Activated T-helper 1 cell treated with Interleukin-2 at 50 U/mL for 16 hours (primary cell): ENCODE measurements around the gene NPFF.
"Not testable (repeated sequence)": the region's sequence is repeated elsewhere in the genome, so short reads cannot be mapped to it uniquely, and the experiment has no call there.

ENCODE experiments used
- DNase-seq: peaks from one replicate; pipeline ENCODE4 v3.0.0-alpha.2; 2020; ENCODE audit warnings: low read depth

The NPFF gene

DNA sequence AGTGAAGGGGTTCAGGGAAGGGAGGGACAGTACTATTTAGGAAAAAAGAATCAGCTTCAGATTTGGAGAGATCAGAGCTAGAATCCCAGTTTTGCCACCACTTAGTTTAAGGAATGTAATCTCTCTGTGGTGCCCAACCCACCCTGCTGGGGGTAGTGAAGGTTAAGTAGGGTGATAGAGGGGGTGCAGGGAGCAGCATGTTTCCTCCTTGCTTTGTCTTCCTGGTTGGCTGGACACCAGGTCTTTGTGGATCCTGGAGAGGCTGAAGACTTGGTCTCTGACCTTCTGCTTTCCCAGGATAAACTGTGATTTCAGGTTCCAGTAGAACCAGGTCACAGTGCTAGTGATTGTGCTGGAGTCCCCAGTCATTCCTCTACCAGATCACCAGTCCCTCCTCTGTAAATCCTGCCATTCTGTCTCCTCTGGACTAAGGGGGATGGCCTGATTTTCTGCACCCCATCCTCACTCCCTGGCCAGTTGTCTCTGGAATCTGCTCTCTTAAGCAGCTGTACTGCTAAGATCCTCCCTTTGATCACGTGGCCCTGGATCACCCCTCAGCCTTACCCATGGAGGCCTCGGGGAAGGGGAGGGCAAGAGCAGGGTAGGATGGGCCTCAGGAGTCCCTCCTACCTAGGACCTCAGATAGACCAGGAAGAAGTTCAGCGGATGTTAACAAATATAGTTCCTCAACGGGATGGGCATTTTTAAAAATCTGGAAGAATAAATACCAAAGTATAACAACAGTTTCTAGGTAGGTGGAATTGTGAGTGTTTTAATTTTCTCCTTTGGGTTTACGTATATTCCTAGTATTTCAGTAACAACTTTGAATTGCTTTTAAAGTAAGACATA is 11.2 kb downstream of the NPFF start:
- DNase-seq: no peak

DNA sequence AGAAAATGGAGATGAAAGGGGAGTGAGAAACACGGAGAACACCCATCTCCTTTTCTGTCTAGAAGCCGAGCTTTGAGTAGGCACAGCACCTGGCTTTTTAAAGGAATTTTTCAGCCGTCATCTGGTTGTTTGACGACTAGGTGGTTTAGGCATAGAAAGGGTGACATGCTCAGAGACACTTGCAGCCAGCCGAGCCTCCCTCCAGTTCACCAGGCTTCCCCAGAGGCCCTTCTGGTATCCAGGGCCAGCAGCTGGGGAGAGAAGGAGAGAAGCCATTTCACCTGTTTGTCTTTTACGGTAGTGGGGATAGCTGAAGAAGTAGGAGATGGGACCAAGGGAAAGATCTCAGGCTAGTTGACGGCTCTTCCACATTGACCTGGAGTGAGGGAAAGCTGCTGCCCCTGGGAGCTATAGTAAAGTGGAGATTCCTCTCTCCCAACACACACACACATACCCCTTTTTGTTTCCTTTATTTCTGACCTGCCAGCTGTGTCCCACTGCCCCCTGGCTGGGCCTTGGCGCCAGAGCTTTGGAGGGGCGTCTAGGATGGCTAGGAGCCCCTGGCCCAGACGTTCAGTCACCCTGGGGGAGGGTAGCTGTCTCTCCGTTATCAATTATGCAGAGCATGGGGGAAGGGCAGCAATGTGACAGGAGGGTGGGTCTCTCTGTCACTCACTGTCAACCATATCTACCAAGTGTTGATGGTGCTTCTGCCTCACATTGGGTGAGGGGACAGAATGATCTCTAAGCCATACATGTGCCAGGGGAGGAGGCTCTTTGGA is 13.5 kb downstream of the NPFF start:
- no peak for DNase-seq

DNA sequence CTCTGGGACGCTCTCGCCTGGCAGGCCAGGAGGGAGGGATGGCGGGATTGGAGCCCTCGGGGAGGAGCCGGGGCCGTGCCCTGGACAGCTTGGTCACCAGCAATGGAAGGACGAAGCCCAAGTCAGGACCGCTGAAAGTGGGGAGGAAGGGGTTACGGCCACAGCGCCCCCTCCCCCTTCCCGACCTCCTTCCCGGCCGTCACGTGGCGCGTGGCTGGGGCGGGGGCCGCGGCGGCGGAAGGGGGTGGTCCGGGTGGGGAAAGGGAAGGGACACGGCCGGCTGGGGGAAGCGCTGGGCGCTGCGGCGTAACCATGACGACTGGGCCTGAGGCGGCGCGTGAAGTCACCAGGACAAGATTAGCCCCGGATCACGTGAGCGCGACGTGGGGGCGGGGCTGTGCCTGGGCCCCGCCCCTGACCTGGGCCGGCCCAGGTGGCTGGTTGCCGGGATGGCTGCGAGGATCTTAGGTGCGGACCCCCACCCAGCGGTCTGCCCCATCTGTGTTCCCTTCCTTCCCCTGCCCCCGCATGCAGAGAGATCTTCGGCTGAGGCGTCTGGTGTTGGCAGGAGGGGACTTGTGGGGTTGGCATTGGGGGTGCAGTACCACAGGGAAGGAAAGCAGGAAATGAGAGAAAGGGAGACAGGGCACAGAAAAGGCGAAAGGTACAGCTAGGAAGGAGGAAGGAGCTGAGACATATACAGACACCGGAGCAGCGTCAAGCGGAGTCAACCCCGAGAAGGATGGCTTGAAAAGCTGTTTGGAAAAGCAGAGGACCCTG is 14.3 kb downstream of the NPFF start:
- DNase-seq: peak; percentile 76

DNA sequence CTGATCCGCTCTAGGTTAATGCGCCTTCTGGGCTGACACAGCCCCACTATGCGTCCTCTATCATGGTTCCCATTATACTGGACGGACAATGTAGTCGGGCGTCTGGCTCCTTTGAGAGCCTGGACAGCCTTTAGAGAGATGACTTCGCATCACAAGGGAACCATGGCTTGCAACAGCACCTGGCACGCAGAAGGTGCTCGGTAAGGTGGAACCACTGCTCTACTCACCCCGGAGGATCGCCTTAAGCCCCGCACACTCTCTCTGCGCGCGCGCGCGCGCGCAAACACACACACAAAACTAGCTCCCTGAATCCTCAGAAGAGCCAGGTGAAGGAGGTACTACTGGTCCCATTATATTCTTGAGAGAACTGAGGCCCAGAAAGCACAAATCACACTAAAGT is 15.1 kb downstream of the NPFF start:
- no peak for DNase-seq

DNA sequence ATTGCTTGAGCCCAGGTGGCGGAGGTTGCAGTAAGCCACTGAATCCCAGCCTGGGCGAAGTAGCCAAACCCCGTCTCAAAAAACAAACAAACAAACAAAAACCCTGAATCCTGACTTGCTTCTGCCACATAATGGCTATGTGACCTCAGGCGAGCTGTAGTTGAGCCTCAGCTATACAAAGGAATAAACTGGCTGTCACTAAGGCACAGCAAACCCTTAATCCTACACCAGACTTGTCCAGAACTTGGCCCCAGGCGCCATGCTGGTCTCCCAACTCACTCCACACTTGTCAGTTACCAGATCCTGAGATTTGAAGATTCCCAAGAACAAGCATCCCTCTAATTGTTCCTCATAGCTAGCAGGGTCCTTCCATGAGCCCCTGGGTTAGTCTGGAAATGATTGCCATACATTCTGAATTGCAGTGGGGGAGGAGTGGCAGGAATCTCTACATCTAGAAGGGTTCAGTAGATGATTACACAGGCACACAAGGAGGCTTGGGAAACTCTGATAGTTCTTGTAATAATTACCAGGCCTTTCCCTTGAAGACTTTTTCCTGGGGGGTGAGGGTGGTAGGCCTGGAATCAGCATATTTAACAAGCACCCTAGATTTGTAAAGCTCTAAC is 17.9 kb downstream of the NPFF start:
- no peak for DNase-seq

DNA sequence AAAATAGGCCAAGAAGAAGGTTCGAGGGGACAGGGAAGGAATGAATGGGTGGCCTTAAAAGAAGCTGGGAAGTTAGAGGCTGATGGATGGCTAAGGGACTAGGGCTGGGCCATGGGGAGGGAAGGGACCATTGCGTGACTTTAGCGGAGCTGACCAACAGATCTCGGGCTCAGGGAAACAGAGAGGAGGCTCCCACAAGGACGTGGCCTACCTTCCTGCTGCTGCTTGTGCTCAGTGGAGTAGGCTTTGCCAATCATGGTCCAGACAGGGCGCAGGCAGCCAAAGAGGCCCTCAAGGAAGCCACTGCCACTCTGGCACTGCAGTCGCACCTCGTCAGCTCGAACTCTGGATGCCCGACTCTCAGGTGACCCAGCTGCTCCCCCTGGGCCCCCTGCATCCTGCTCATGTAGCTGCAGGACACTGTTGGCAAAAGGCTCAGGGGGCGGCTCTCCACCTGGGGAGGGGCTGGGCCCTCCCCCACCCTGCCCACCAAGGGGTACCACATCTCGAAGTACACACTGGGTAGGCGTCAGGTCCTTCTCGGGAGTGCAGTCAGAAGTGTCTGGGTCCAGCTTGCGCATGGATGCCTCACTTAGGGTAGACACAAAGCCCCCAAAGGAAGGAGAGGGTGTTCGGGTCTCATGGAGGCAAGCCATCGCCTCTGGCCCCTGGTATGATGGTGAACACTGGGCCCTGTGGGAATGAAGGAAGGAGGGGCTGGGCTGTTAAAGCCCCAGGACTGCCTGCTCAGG is 20.4 kb downstream of the NPFF start:
- no peak for DNase-seq

DNA sequence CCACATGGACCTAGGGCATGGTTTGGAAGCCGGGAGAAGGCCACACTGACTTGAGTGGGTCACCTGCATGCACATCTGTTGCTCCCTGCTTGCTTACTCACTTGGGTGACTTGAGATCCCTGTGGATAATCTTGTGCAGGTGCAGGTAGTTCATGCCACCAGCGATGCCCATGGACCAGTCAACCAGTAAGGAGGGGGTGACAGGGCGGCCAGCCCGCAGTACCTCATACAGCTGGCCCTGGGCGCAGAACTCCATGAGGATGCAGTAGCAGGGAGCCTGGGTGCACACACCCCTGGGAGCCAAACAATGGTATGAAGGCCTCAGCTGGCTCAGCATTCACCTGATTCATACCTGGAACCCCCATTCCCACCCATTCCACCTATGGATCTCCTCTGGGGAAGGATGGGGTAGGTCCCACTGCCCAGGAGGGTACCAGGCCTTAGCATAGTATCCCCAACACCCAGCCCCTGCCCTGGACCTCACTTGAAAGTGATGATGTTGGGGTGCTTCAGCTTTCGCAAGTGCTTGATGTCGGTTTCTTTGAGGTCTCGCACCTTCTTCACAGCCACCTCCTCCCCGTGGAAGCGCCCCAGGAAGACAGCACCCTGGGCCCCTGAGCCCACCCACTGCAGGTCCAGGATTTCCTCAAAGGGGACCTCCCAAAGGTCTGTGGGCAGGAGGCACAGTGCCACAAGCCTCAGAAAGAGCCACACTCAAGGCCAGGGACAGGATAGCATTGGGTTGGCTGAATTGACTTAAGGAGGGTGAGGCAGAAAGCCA is 21.1 kb downstream of the NPFF start:
- DNase-seq: no peak

DNA sequence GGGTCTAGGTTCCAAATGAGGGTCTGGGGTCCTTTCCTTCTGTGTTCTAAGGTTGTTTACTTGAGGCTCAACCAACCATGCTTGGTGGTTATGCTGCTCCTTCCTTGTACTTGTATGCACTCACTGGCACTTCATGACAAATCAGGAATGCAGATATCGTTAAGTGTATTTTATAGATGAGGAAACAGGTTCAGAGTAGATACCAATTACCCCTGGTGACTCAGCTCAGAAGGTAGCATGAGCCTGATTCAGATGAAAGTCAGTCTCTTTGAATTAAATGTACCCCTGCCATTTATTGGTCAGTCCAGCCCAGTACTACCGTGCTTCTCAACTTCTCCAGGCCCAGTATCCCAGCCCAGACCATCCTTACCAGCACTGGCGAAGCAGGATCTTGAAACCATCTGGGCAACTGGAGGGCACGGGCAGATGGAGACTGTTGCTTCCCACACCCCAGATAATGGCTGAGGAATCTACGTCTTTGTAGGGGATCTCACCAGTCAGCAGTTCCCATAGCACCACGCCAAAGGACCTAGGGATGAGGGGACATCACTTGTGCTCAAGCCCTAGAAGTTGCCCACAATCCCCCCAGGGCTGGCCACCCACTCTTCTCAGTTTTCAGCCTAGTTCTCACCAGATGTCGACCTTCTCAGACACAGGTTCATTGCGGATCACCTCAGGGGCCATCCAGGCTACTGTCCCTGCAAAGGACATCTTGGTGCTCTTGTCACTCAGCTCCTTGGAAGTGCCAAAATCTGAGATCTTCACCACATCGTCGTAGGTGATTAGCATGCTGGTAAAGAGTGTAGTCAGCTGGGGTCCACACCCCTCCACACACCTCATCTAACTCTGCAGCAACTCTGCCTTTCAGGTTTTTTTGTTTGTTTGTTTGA is 22.4 kb downstream of the NPFF start:
- no peak for DNase-seq

DNA sequence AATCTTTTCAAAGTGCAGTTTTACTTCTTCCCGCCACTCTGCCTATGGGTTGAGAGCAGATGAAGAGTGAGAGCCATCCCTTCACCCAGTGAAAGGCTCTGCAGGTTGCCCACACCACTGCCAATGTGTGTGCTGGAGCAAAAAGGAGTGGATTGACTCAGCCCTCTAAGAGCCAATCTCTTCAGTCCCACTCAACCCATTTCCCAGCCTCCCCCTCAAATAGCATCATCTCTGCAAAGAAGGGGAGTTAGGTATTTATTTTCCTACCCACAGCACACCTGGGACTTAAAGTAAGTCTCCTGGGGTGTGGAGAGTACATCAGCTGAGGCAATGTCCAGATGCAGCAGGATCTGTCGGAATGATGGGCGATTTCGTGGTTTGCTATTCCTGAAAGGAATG is 23.3 kb downstream of the NPFF start:
- no peak for DNase-seq

DNA sequence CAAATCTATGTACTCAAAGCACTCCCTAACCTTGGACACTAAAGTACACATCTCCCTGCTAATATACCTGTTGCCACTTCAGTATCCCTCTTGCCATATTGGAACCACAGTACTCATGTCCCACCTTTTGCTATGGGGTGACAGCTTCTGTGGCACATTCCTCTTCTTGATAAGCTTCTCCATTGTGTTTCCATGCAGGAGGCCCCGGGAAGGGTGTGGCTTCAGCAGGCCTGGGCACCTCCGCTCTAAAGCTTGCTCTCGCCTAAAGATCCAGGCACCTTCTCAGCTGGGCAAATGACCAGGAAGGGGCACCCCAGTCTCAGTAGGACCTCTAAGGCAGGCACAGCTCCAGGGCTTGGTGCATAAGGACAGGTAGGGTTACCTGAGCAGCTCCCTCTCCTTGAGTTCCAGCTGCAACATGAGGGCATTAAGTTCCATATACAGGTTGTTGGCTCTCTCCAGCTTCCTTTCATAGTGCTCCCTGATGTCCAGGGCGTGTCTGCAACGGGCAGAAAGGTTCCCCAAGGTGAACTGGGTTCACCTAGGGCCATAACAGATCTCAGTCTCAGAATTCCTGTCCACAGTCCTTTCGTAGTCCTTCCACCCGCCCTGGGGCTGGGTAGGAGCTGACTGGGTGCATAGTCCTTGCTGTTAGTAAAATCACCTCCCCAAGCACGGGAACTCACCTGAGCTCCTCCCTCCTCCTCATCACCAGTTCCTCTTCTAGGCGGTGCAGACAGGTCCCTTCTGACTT is 23.9 kb downstream of the NPFF start:
- DNase-seq: no peak

DNA sequence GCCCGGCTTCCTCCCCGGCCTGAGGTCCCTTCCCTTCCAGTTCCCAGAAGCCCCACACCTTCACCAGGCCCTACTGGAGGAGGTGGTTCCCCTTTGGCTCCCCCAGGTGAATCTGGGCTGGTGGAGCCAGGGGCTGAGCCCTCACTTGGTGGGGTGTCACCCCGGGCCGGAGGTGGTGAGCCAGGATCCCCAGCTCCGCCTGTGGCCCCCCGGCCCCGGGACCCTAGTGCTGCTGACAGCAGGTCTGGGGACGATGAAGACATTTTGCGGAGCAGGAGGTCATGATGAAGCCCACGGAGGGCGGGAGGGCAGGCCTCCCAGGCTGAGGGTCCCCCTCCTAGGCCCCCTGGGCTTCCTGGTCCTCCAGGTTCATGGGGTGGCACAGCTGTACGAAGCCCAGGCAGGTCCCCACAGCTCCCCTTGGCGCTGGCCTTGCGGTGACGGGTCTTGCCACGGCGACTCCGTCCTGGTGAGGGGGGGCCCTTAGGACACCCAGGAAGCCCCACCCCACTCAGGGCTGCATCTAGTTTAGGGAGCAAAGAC is 24.6 kb downstream of the NPFF start:
- DNase-seq: no peak

DNA sequence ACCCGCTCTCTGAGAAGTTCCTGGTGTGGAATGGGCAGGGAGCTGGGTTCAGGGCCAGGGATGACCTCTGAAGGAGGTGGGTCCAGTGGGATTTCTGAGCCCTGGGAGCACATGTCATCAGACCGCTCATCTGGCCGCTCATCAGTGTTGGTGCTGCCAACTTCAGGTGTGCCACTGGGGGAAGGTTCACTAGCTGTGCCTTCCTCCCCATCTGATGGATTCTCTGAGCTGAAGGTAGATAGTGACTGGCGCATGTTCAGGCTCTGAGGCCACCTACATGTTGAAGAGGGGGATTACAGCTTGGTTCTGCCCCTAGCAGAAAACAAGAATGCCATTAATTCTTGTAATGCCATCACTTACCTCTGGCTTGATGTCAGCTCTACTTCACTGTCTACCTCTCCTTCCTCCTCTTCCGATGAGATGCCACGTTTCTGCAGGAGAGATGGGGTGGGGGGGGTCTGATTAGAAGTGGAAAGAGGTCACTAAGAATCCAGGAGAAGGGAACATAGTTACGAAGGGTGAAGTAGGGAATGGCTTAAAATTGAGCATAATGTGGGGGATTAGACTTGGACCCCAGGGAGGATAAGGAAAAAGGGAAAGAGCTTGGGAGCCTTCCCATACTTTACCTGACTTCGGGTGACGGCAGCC is 25.2 kb downstream of the NPFF start:
- no peak for DNase-seq

DNA sequence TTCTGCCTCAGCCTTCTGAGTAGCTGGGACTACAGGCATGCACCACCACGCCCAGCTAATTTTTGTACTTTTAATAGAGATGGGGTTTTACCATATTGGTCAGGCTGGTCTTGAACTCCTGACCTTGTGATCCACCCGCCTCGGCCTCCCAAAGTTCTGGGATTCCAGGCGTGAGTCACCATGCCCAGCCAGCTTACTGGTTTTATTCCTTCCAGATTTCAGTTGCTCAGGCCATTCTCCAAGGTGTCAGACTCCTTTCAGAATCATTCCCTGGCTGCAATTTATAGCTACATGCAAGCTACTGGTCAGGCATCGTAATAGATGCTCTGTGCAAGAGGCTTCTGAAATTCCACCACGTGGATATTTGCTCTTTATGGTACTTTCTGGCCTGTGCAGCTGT is 25.8 kb downstream of the NPFF start:
- not testable (repeated sequence) for DNase-seq

DNA sequence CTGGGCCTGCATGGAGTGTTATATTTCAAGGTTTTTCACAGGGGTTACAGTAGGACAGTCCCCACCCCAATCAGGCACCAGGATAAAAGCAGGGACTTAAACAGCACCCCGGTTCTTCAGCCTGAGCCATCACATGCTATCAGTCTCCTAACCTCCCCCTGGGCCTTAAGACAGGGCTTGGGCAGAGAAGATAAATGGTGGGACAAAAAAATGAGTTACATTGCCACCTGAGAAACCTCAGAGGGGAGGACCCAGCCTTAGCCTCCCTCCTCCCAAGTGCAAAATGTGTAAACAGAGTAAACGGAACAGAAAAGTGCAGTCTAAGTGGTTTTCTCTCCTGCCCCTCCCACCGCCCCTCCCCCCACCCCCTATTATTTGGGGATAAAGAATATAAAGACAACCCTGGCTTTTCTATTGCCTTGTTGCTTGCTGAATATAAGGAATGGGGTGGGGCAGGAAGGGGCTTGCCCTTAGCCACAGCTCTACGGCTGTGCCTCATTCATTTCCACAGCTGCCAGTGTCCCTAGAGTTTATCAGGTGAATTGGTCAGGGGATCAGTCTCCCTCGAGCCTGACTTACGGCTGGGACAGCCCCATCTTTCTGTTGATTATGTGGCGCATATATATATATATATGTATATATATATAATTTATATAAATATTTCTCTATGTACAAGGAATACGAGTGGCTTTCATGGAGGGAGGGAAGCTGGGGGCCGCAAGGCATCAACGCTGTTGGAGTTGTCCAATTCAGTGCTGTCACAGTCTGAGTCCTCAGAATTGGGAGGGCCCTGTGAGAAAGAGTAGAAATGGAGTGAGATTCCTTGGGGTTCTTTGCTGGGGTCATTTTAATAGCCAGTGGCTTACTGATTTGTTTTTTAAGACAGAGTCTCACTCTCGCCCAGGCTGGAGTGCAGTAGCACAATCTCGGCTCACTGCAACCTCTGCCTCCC is 26.5 kb downstream of the NPFF start:
- no peak for DNase-seq

DNA sequence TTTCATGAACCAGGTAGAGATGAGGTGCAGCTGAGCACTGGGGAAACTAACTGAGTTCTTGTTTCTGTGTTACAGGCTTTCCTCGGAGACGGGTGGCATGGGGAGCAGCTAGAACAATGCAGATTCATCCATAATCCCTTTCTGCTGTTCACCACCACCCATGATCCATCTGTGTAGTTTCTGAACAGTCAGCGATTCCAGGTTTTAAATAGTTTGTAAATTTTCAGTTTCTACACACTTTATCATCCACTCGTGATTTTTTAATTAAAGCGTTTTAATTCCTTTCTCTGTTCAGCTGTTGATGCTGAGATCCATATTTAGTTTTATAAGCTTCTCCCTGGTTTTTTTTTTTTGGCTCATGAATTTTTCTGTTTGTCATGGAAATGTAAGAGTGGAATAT is 28.0 kb downstream of the NPFF start:
- no peak for DNase-seq

DNA sequence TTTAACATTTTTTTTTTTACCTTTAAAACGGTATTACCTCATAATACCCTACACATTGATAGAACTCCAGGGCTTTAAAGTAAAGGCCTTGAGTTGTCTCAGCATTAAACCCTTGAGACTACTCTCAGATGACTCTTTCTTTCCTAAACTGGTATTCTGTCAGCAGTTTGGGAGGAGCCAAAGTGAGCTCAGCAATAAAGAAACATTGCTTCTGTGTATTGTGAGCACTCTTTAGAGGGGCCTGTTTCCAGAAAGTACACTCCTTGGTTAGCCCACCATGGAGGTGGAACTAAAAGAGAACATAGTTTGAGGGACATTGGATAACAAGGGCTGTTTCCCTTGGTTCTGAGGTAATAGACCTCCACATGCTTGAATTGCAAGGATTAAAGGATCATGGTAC is 28.4 kb downstream of the NPFF start:
- DNase-seq: no peak

DNA sequence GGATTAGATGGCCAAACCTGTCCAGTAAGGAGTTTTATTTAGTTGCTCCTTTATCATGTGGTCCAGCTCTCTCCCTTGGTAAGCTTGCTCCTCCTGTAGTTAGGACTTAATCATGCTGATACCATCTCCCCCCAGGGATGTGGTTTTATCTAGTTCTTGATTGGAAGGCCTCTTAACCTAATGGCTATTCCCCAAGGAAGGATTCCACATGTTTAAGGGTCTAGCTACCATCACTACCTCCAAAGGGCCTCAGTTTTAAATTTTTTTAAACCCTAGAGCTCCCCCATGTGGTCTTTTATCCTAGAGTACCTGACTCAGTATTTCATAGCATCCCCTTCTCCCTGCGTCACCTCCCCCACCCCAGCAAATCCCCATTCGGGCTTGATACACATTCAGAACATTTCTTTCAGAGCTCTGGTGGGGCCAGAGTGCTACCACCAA is 30.5 kb downstream of the NPFF start:
- DNase-seq: no peak
